Lower leg skin (tissue), 3 donors: ENCODE data around the gene AP1G2.

Experiments used
- POLR2A ChIP-seq, 2 donors: fragments of 450-650 bp; IDR thresholded peaks; one replicate each; pipeline ENCODE4 v1.6.1; 2016 to 2017; ENCODE audit warnings: antibody characterized with exemption in 2 of 2, mild to moderate bottlenecking in 1 of 2, moderate library complexity in 1 of 2
- TF ChIP-seq, protein P1 (sequence below), 3 donors: fragments of 450-650 bp; IDR thresholded peaks; one replicate each; pipeline ENCODE4 v1.5.1; 2016; ENCODE audit warnings: antibody characterized with exemption in 3 of 3, mild to moderate bottlenecking in 3 of 3, moderate library complexity in 2 of 3

DNA sequence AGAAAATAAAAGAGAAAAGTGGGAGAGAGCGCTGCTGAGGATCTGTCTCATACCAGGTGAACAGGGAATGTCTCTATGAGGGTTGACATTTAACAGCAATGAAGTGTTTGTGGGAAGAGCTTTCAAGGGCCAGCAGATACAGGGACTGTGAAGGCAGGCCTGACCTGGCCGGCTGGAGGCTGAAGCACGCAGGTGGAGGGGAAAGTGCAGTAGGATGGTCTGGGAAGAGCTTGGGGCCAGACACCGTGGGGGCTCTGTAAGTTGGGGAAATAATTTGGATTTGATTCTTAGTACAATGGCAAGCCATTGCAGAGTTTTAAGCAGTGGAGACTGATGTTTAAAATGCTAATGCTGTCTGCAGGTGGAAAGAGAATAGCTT, 44.8 kb upstream of the AP1G2 start:
- TF ChIP-seq, protein P1, sequence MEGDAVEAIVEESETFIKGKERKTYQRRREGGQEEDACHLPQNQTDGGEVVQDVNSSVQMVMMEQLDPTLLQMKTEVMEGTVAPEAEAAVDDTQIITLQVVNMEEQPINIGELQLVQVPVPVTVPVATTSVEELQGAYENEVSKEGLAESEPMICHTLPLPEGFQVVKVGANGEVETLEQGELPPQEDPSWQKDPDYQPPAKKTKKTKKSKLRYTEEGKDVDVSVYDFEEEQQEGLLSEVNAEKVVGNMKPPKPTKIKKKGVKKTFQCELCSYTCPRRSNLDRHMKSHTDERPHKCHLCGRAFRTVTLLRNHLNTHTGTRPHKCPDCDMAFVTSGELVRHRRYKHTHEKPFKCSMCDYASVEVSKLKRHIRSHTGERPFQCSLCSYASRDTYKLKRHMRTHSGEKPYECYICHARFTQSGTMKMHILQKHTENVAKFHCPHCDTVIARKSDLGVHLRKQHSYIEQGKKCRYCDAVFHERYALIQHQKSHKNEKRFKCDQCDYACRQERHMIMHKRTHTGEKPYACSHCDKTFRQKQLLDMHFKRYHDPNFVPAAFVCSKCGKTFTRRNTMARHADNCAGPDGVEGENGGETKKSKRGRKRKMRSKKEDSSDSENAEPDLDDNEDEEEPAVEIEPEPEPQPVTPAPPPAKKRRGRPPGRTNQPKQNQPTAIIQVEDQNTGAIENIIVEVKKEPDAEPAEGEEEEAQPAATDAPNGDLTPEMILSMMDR (IDR thresholded peaks at IDR 0.05), result no peak
- TF ChIP-seq POLR2A (IDR thresholded peaks at IDR 0.05), result no peak
